Smooth muscle cell (in vitro differentiated cells): ENCODE results near the gene PRADC1. TPM values are rescaled to one million over a fixed set of nuclear protein-coding genes. Genes with fewer than 3 reads are reported as not detected.

ENCODE experiments used
- DNase-seq: peaks from one replicate; lab custom pipeline; 2025; ENCODE audit not compliant: unreplicated experiment; lab: John Stamatoyannopoulos, UW
- H2AFZ ChIP-seq: fragments of 200-600 bp; sonication (generic); 2 replicates; pipeline ENCODE4 v1.6.0; 2016; ENCODE audit warnings: antibody characterized with exemption, low read depth, mild to moderate bottlenecking
- H3F3A ChIP-seq: fragments of 200-600 bp; sonication (generic); 2 replicates; pipeline ENCODE4 v1.6.0; 2017; ENCODE audit warnings: antibody characterized with exemption, low read depth
- H3K27ac ChIP-seq: fragments of 200-600 bp; sonication (generic); 2 replicates; pipeline ENCODE4 v1.5.1; 2016; ENCODE audit warnings: low read depth, mild to moderate bottlenecking
- H3K27me3 ChIP-seq: fragments of 200-600 bp; sonication (generic); 2 replicates; pipeline ENCODE4 v1.6.1; 2016; ENCODE audit warnings: low read depth, mild to moderate bottlenecking
- H3K36me3 ChIP-seq: fragments of 200-600 bp; sonication (generic); 2 replicates; pipeline ENCODE4 v1.5.1; 2016; ENCODE audit warnings: low read depth
- H3K4me1 ChIP-seq: fragments of 200-600 bp; sonication (generic); 2 replicates; pipeline ENCODE4 v1.5.1; 2016; ENCODE audit warnings: low read depth
- H3K4me2 ChIP-seq: fragments of 200-600 bp; sonication (generic); 2 replicates; pipeline ENCODE4 v1.6.0; 2016; ENCODE audit warnings: mild to moderate bottlenecking
- H3K4me3 ChIP-seq: fragments of 200-600 bp; sonication (generic); 2 replicates; pipeline ENCODE4 v1.5.1; 2016; ENCODE audit warnings: mild to moderate bottlenecking
- H3K79me2 ChIP-seq: fragments of 200-600 bp; sonication (generic); 2 replicates; pipeline ENCODE4 v1.6.0; 2016; ENCODE audit warnings: low read depth, mild to moderate bottlenecking
- H3K9ac ChIP-seq: fragments of 200-600 bp; sonication (generic); 2 replicates; pipeline ENCODE4 v1.6.0; 2016; ENCODE audit warnings: low read depth
- H3K9me3 ChIP-seq: fragments of 200-600 bp; sonication (generic); replicated peaks from 2 replicates; pipeline ENCODE4 v1.5.1; 2016; ENCODE audit warnings: low read depth
- H4K20me1 ChIP-seq: fragments of 200-600 bp; sonication (generic); 2 replicates; pipeline ENCODE4 v1.6.0; 2016; ENCODE audit warnings: low read depth
- WGBS: methylation state at CpG from one replicate; pipeline ENCODE4 v1.1.7; 2016; ENCODE audit warnings: low lambda C conversion rate; 5-methylcytosine and 5-hydroxymethylcytosine counted together
- polyA plus RNA-seq: library from polyadenylated mRNA; unstranded; fragments of >200 nt; fragmentation: Nextera tagmentation; extraction: Ambion mirVana; gene quantifications from 2 replicates; pipeline ENCODE4 v1.2.1, GENCODE V29; 2016
- total RNA-seq: library from RNA; depleted of rRNA; stranded (reverse); fragments of >200 nt; gene quantifications from 2 replicates; pipeline ENCODE4 v1.2.3, GENCODE V29; 2014
- TF ChIP-seq, protein P1 (sequence below): fragments of 200-600 bp; sonication (generic); IDR thresholded peaks from 2 replicates; pipeline ENCODE4 v1.5.1; 2017; ENCODE audit warnings: borderline replicate concordance, mild to moderate bottlenecking, antibody characterized with exemption; ENCODE audit not compliant: insufficient read depth, poor library complexity, severe bottlenecking

The PRADC1 gene
- total and polyA plus RNA-seq, 2 experiments from 2014 or later = 24.0 to 51.4 TPM

DNA sequence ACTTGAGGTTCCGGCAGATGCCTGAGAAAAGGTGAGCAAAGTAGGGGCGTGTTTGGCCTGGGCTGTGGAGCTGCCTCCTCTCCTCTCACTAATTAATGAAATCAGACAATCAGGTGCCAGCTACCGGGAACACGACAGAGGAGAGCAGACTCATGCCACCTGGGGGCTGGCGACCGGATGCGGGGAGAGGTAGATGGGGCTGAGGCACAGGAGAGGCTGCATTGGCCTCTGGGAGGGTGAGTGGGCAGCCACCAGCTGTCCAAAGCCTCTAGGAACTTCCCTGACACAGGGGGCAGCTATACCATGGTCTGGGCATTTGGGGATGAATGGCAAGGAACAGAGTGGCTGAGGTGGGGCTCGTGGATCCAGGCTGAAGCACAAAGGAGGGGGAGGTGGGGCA is 26.2 kb upstream of the PRADC1 start:
- TF ChIP-seq, protein P1, sequence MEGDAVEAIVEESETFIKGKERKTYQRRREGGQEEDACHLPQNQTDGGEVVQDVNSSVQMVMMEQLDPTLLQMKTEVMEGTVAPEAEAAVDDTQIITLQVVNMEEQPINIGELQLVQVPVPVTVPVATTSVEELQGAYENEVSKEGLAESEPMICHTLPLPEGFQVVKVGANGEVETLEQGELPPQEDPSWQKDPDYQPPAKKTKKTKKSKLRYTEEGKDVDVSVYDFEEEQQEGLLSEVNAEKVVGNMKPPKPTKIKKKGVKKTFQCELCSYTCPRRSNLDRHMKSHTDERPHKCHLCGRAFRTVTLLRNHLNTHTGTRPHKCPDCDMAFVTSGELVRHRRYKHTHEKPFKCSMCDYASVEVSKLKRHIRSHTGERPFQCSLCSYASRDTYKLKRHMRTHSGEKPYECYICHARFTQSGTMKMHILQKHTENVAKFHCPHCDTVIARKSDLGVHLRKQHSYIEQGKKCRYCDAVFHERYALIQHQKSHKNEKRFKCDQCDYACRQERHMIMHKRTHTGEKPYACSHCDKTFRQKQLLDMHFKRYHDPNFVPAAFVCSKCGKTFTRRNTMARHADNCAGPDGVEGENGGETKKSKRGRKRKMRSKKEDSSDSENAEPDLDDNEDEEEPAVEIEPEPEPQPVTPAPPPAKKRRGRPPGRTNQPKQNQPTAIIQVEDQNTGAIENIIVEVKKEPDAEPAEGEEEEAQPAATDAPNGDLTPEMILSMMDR = no peak
- Histone ChIP-seq H3K4me2 (no peak overlapping the region), H3K27ac (no peak overlapping the region), H3F3A (no peaks in the 10 kb centered on the region), H3K9ac (no peak overlapping the region), H4K20me1 (no peaks in the 10 kb centered on the region), H3K36me3 (no peaks in the 10 kb centered on the region), H2AFZ (no peak overlapping the region), H3K4me1 (no peaks in the 10 kb centered on the region), H3K4me3 (no peak overlapping the region), H3K9me3 (no peaks in the 10 kb centered on the region), H3K27me3 (no peaks in the 10 kb centered on the region), H3K79me2 (no peaks in the 10 kb centered on the region)
- no peak for DNase-seq
- 92% methylated on average over 8 of the region's 8 CpGs for WGBS

DNA sequence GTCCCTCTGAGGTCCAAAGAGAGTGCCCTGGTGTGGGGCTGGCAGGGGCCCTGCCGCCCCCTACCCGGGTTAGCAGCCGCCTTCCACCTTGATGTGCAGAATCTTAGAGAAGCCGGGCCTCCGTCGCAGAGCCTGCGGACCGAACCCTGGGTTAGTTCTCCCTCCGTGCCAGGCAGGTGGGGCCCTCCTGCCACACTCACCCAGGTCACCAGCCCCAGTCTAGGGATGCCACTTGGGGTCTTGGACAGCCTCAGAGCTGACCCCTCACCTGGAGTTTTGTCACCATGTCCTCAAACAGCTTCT is 25.8 kb upstream of the PRADC1 start:
- Histone ChIP-seq H3K4me1 (no peaks in the 10 kb centered on the region), H3K9me3 (no peaks in the 10 kb centered on the region), H3K27me3 (no peaks in the 10 kb centered on the region), H3K9ac (no peak overlapping the region), H4K20me1 (no peaks in the 10 kb centered on the region), H3F3A (no peaks in the 10 kb centered on the region), H3K27ac (no peak overlapping the region), H3K4me2 (no peak overlapping the region), H2AFZ (no peak overlapping the region), H3K79me2 (no peaks in the 10 kb centered on the region), H3K4me3 (no peak overlapping the region), H3K36me3 (no peaks in the 10 kb centered on the region)
- no peak for DNase-seq
- TF ChIP-seq, protein P1 = no peak
- WGBS = 97% methylated on average over 9 of the region's 9 CpGs

DNA sequence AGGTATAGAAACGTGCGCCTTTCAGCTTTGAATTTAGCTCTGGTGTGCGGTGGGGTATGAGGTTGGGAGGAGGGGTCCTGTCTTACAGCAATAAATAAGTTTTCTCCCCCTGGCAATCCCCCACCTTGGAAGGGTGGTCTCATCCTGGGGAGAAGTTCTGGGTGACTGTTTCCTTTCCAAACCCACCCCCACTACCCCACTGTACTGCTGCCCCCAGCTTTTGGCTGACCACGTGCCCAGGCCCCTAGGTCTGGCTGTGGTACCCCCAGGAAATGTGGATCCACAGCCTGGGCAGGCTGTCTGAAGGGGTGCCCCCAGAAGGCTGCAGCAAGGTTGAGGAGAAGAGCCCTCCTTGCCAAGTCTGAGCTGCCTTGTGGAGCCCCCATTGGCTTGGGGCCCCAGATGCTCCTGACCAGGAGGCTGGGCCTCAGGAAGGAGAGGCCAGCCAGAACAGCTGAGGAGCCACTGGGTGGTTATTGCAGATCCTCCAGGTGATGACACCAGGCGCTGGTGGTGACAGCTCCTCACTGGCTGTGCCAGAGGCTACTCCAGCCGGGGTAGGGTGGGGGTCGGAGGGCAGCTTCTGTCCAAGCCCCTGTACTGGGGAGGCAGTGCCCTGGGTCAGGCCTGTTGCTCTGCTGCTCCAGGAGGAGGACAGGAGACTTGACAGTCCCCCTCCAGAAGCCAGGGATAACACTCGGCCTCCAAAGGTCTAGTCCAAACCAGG is 25.3 kb upstream of the PRADC1 start:
- Histone ChIP-seq H4K20me1 (no peaks in the 10 kb centered on the region), H2AFZ (no peak overlapping the region), H3K9ac (no peak overlapping the region), H3K27me3 (no peaks in the 10 kb centered on the region), H3K27ac (no peak overlapping the region), H3K4me1 (no peaks in the 10 kb centered on the region), H3K9me3 (no peaks in the 10 kb centered on the region), H3K4me3 (no peak overlapping the region), H3K4me2 (no peak overlapping the region), H3F3A (no peaks in the 10 kb centered on the region), H3K36me3 (no peaks in the 10 kb centered on the region), H3K79me2 (no peaks in the 10 kb centered on the region)
- TF ChIP-seq, protein P1 = no peak
- WGBS = 93% methylated on average over 8 of the region's 8 CpGs
- DNase-seq = no peak
